ENCODE data around the gene PDGFB.

Gene PDGFB

GRCh38 chr22:39225591-39225990 lies 19.2 kb downstream of the PDGFB start:
- no peak for DNase-seq (ENCODE audit: low spot score)
- H3K4me3 ChIP-seq = no peak overlapping the region
- no peak overlapping the region for H3K27ac ChIP-seq
- TF ChIP-seq CTCF (IDR thresholded peaks at IDR 0.05) = no peak

DNA sequence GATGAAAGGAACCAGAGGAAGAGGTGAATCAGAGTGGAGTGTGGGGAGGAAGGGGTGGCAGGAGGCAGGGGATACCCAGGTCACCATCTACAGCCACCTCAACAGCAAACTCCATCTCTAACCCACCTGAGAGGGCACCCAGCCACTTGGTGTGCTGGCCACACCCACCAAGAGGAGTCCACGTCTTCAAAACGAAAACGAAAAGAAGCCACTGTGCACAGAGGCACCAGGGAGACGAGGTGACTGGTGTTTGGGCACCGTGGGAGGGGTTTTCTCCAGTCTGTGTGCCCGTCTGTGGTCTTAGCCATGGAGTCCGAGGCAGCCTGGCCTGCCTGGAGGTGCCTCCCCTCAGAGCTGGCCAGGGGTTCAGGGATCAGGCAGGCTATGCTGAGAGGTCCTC lies 20.2 kb downstream of the PDGFB start:
- Histone ChIP-seq H3K4me3 (no peak overlapping the region), H3K27ac (no peak overlapping the region)
- no peak for TF ChIP-seq CTCF (IDR thresholded peaks at IDR 0.05)
- no peak for DNase-seq (ENCODE audit: low spot score)

- no peak for TF ChIP-seq CTCF (IDR thresholded peaks at IDR 0.05)
- DNase-seq (ENCODE audit: low spot score) = no peak
- no peak overlapping the region for H3K27ac ChIP-seq
- no peak overlapping the region for H3K4me3 ChIP-seq
These were observed 21.6 kb downstream of the PDGFB start for GRCh38 chr22:39223091-39223710.

DNA sequence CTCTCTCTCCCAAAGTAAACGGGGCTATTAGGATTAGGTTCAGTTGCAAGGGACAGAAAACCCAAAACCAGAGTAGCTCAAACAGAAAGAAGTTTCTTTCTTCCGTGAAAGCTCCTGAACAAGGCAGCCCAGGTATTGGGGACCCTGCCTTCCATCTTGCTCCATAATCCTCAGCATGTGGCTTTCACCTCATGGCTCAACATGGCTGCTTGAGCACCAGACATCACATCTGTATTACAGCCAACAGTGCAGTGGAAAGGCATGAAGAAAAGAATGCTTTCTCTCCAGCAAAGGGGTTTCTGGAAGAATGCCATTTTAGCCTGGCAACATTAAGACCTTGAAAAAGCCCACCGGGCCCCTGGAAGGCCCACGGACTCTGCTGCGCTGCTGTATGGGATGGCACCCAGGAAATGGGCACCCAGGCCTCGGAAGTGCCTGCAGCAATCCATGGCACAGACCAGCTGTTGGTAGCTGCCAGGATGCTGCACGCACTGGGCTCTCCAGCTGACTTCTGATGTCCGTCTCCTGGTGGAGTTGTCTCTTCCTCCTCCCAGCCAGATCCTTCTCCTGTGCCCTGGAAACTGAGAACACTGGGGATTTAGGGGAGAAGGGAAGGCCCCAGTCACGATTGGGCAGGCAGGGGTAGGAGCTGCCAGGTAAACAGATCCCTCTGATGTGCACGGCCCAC lies 22.6 kb downstream of the PDGFB start:
- no peak for DNase-seq (ENCODE audit: low spot score)
- TF ChIP-seq CTCF (IDR thresholded peaks at IDR 0.05) = no peak
- H3K4me3 ChIP-seq = no peak overlapping the region
- no peak overlapping the region for H3K27ac ChIP-seq

DNA sequence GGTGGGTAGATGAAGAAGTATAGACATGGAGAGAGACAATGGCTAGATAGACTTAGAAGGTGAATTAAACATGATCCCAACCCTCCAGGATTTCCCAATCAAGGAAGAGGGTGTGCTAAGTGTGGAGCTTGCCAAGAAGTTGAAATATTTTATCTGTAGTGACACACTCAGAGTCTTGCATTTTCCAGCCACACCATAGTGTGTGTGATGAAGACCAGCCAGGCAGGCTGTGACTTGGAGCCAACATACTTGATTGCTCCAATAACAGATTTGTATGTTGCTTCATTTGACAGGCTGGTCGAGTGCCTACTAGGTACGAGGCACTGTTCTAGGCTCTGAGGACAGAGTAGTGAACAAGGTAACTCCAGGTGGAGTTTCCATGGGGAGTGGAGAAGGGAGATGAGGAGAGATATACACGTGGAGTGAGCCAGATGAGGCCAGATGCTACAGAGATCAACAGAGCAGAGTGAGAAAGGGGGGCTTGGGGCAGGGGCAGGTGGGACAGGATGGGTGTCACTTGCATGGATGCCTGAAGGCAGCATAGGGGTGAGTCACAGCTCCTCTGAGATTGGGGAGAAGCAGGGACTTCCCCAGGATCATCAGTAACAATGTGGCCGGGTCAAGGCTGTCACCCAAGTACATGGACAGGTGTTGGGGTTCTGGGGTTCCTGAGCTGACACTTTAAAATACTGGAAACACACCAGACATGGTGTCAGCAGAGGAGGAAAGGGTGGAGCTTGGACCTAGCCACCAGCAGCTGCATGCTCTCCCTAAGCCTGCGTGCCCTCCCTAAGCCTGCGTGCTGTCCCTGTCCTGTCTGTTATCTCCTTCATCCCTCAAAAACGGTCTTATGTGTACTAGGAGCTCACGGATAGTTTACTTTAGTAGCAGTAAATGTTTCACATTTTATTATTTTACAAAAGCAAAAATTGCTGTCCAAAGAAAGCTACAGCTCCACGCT lies 23.6 kb downstream of the PDGFB start:
- DNase-seq (ENCODE audit: low spot score) = no peak
- Histone ChIP-seq H3K4me3 (no peak overlapping the region), H3K27ac (no peak overlapping the region)
- TF ChIP-seq CTCF (IDR thresholded peaks at IDR 0.05) = no peak

DNA sequence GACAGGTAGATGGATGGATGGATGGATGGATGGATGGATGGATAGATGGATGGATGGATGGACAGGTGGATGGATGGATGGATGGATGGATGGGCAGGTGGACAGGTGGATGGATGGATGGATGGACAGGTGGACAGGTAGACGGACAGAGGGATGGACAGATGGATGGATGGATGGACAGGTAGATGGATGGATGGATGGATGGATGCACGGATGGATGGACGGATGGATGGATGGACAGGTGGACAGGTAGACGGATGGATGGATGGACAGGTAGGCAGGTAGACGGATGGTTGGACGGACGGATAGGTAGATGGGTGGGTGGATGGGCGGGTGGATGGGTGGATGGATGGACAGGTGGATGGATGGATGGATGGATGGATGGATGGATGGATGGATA lies 24.3 kb downstream of the PDGFB start:
- no peak for DNase-seq (ENCODE audit: low spot score)
- TF ChIP-seq CTCF (IDR thresholded peaks at IDR 0.05) = no peak
- no peak overlapping the region for H3K27ac ChIP-seq
- H3K4me3 ChIP-seq = no peak overlapping the region

Measured in coronary artery (tissue), 2 donors.